Lung (tissue), 12 donors: Measurements from ENCODE around the gene NBPF3. TPM values are rescaled to one million over a fixed set of nuclear protein-coding genes. Genes with fewer than 3 reads are reported as not detected.

Source experiments
- ATAC-seq: fragments of 200-7000 bp; cut with Tn5 transposase; one replicate; pipeline ENCODE4 v1.9.1; 2020; ENCODE audit warnings: moderate number of reproducible peaks; ENCODE audit not compliant: insufficient read depth, low FRiP score
- DNase-seq, 3 donors: peaks; one replicate each; pipeline ENCODE4 v3.0.0-alpha.2; 2013 to 2017
- H3K27ac ChIP-seq, 2 donors: one replicate each; pipeline ENCODE4 v1.5.1; 2013; ENCODE audit warnings: mild to moderate bottlenecking in 2 of 2, moderate library complexity in 2 of 2, control low read depth in 1 of 2, inconsistent platforms in 1 of 2, low read depth in 1 of 2, low read length in 1 of 2
- H3K27me3 ChIP-seq, 3 donors: one replicate each; pipeline ENCODE4 v1.5.1; 2013; ENCODE audit warnings: low read length in 2 of 3; ENCODE audit not compliant: control insufficient read depth in 3 of 3, insufficient read depth in 3 of 3
- H3K36me3 ChIP-seq, 4 donors: one replicate each; pipeline ENCODE4 v1.5.1; 2013; ENCODE audit warnings: low read length in 4 of 4, mild to moderate bottlenecking in 1 of 4, moderate library complexity in 1 of 4; ENCODE audit not compliant: control insufficient read depth in 4 of 4, insufficient read depth in 4 of 4
- H3K4me1 ChIP-seq, 5 donors: one replicate each; pipeline ENCODE4 v1.5.1; 2013; ENCODE audit warnings: low read length in 5 of 5, mild to moderate bottlenecking in 2 of 5, moderate library complexity in 1 of 5; ENCODE audit not compliant: control insufficient read depth in 5 of 5, insufficient read depth in 5 of 5
- H3K4me3 ChIP-seq: one replicate; pipeline ENCODE4 v1.5.1; 2013; ENCODE audit warnings: mild to moderate bottlenecking, control low read depth, moderate library complexity
- H3K9ac ChIP-seq, 2 donors: one replicate each; pipeline ENCODE4 v1.5.1; 2013; ENCODE audit warnings: low read length in 2 of 2, control low read depth in 1 of 2; ENCODE audit not compliant: insufficient read depth in 1 of 2
- H3K9me3 ChIP-seq, 4 donors: one replicate each; pipeline ENCODE4 v1.5.1; 2013; ENCODE audit warnings: low read length in 3 of 4, mild to moderate bottlenecking in 1 of 4, moderate library complexity in 1 of 4; ENCODE audit not compliant: control insufficient read depth in 4 of 4, insufficient read depth in 3 of 4
- CTCF ChIP-seq: IDR thresholded peaks from 2 replicates; pipeline ENCODE4 v1.5.1; 2012; ENCODE audit warnings: mild to moderate bottlenecking; ENCODE audit errors: control extremely low read depth, extremely low read depth
- WGBS, 2 donors: extraction: QIAGEN DNeasy Blood & Tissue Kit; methylation state at CpG; one replicate each; pipeline ENCODE4 v1.1.7; 2013; 5-methylcytosine and 5-hydroxymethylcytosine counted together
- polyA plus RNA-seq, 2 donors: library from polyadenylated mRNA; stranded (reverse); fragments of 200-250 nt; gene quantifications; one replicate each; pipeline ENCODE4 v1.2.1, GENCODE V29; 2013
- total RNA-seq, 2 donors: library from RNA; depleted of rRNA in 1 of 2; stranded (reverse); fragments of >200 nt in 1 of 2; gene quantifications; one replicate each; pipeline ENCODE4 v1.2.1, GENCODE V29; 2014 to 2021
- donor health status: control.
- donor health status: control.
- donor health status: Bipolar disorder and iron deficiency.
- donor health status: healthy.
- donor health status: DM: yes; HTN: yes; CAD: no.

The NBPF3 gene
- total and polyA plus RNA-seq, 4 donors = 1.3 to 17.6 (median 5.6) TPM

GRCh38 chr1:21489146-21489545, 49.2 kb downstream of the NBPF3 start:
- no peak for ATAC-seq
- no peak for TF ChIP-seq CTCF
- H3K4me1 ChIP-seq = peaks cover 0 to 12% (median 3%) of the 10 kb centered on the region in 5 donors
- no peak overlapping the region for H3K27ac ChIP-seq
- no peak for DNase-seq
- H3K4me3 ChIP-seq = no peak overlapping the region
- no peak overlapping the region for H3K9ac ChIP-seq
- peaks cover 0 to 3% (median 0%) of the 10 kb centered on the region in 4 donors for H3K9me3 ChIP-seq
- 86 to 94% methylated on average over 11 of the region's 11 CpGs for WGBS, 2 donors
- no peaks in the 10 kb centered on the region for H3K36me3 ChIP-seq
- no peaks in the 10 kb centered on the region for H3K27me3 ChIP-seq

- Histone ChIP-seq H3K27me3 (no peaks in the 10 kb centered on the region), H3K4me3 (no peak overlapping the region), H3K9ac (no peak overlapping the region), H3K9me3 (peaks cover 0 to 3% (median 0%) of the 10 kb centered on the region in 4 donors), H3K36me3 (no peaks in the 10 kb centered on the region), H3K4me1 (peaks cover 0 to 12% (median 3%) of the 10 kb centered on the region in 5 donors), H3K27ac (no peak overlapping the region)
- DNase-seq = no peak
- no peak for ATAC-seq
- 82 to 84% methylated on average over 11 of the region's 11 CpGs for WGBS, 2 donors
- no peak for TF ChIP-seq CTCF
Observed at GRCh38 chr1:21490774-21491487, 51.0 kb downstream of the NBPF3 start.

- Histone ChIP-seq H3K4me3 (no peak overlapping the region), H3K4me1 (peaks cover 0 to 12% (median 3%) of the 10 kb centered on the region in 5 donors), H3K9me3 (peaks cover 0 to 3% (median 0%) of the 10 kb centered on the region in 4 donors), H3K36me3 (no peaks in the 10 kb centered on the region), H3K27ac (no peak overlapping the region), H3K9ac (no peak overlapping the region), H3K27me3 (no peaks in the 10 kb centered on the region)
- ATAC-seq (no peak), DNase-seq (peak; percentile 69 to 92 (median 92))
- 54 to 67% methylated on average over 8 of the region's 8 CpGs for WGBS, 2 donors
- no peak for TF ChIP-seq CTCF
Observed at GRCh38 chr1:21491488-21492355, 51.8 kb downstream of the NBPF3 start.
